H1 (cell line): Measurements from ENCODE around the gene SMDT1.
A peak's percentile ranks its signal among the peaks of the same experiment; 100 is the strongest.

Experiments
- CREB1 ChIP-seq: IDR thresholded peaks from 2 replicates; pipeline ENCODE4 v1.6.1; 2012; ENCODE audit warnings: inconsistent platforms
- EZH2 ChIP-seq: fragments of 200-600 bp; sonication (generic); IDR thresholded peaks from 2 replicates; pipeline ENCODE4 v1.7.1; 2012; ENCODE audit warnings: low read depth, mild to moderate bottlenecking, moderate library complexity, low read length, inconsistent platforms; ENCODE audit not compliant: severe bottlenecking
- GTF2F1 ChIP-seq: IDR thresholded peaks from 2 replicates; pipeline ENCODE4 v1.6.1; 2012; ENCODE audit warnings: low read depth, low read length, improper control_type of control experiment, borderline replicate concordance
- POLR2A ChIP-seq, 2 experiments: IDR thresholded peaks; 1 replicate in 1 of 2; 2 replicates in 1 of 2; pipeline ENCODE4 v1.6.1; 2011; ENCODE audit warnings: low read depth in 2 of 2, low read length in 2 of 2, mild to moderate bottlenecking in 2 of 2; ENCODE audit errors: control extremely low read depth in 1 of 2
- SIN3A ChIP-seq, 2 experiments: IDR thresholded peaks in 1 of 2; conservative IDR thresholded peaks in 1 of 2; 2 replicates each; pipeline ENCODE4 v1.6.1; 2011 to 2012; ENCODE audit warnings: low read length in 2 of 2, improper control_type of control experiment in 1 of 2, low read depth in 1 of 2, mild to moderate bottlenecking in 1 of 2
- TF ChIP-seq, protein P1 (sequence below), 3 experiments: IDR thresholded peaks; 1 replicate in 2 of 3; 2 replicates in 1 of 3; pipeline versions ENCODE4 v1.5.1 to v1.6.1; 2011; ENCODE audit warnings: low read length in 3 of 3, mild to moderate bottlenecking in 3 of 3, inconsistent platforms in 2 of 3, low read depth in 1 of 3, moderate library complexity in 1 of 3; ENCODE audit not compliant: insufficient read depth in 1 of 3; ENCODE audit errors: control extremely low read depth in 1 of 3
- TF ChIP-seq, protein P2 (sequence below): IDR thresholded peaks from 2 replicates; pipeline ENCODE4 v1.6.1; 2012; ENCODE audit warnings: low read length, inconsistent platforms
- TF ChIP-seq, protein P3 (sequence below): IDR thresholded peaks from 2 replicates; pipeline ENCODE4 v1.6.1; 2011; ENCODE audit warnings: low read length, improper control_type of control experiment

DNA sequence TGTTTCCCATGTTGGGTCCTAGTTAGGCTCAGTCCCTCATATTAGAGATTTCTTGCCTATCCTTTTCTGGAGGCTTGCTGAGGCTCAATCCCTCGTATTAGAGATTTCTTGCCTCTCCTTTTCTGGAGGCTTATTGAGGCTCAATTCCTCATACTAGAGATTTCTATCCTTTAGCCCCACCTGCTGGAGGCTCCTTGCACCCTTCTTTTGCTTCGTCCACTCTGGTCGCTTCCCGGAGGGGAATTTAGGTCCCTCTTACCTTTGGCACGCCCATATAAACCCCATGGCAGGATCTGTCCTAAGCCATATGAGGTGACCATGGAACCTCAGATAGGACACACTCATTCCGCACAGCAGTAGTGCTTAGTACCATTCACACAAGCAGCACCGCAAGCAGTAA lies 35.2 kb downstream of the SMDT1 start:
- TF ChIP-seq CREB1 (no peak), GTF2F1 (no peak), POLR2A (IDR thresholded peaks at IDR 0.05; ENCODE audit: control extremely low read depth in 1 of 2, low read depth in 2 of 2, low read length in 2 of 2) (no peak), EZH2 (no peak), SIN3A (conservative IDR thresholded peaks at IDR 0.05 in 1 of 2, IDR thresholded peaks at IDR 0.05 in 1 of 2; ENCODE audit: low read depth in 1 of 2, low read length in 2 of 2) (no peak)
- TF ChIP-seq, protein P1, sequence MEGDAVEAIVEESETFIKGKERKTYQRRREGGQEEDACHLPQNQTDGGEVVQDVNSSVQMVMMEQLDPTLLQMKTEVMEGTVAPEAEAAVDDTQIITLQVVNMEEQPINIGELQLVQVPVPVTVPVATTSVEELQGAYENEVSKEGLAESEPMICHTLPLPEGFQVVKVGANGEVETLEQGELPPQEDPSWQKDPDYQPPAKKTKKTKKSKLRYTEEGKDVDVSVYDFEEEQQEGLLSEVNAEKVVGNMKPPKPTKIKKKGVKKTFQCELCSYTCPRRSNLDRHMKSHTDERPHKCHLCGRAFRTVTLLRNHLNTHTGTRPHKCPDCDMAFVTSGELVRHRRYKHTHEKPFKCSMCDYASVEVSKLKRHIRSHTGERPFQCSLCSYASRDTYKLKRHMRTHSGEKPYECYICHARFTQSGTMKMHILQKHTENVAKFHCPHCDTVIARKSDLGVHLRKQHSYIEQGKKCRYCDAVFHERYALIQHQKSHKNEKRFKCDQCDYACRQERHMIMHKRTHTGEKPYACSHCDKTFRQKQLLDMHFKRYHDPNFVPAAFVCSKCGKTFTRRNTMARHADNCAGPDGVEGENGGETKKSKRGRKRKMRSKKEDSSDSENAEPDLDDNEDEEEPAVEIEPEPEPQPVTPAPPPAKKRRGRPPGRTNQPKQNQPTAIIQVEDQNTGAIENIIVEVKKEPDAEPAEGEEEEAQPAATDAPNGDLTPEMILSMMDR (IDR thresholded peaks at IDR 0.05; ENCODE audit: control extremely low read depth in 1 of 3, insufficient read depth in 1 of 3, low read depth in 1 of 3, low read length in 3 of 3), result peak; percentile 61 to 77 (median 70)
- TF ChIP-seq, protein P2, sequence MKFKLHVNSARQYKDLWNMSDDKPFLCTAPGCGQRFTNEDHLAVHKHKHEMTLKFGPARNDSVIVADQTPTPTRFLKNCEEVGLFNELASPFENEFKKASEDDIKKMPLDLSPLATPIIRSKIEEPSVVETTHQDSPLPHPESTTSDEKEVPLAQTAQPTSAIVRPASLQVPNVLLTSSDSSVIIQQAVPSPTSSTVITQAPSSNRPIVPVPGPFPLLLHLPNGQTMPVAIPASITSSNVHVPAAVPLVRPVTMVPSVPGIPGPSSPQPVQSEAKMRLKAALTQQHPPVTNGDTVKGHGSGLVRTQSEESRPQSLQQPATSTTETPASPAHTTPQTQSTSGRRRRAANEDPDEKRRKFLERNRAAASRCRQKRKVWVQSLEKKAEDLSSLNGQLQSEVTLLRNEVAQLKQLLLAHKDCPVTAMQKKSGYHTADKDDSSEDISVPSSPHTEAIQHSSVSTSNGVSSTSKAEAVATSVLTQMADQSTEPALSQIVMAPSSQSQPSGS, result no peak
- TF ChIP-seq, protein P3, sequence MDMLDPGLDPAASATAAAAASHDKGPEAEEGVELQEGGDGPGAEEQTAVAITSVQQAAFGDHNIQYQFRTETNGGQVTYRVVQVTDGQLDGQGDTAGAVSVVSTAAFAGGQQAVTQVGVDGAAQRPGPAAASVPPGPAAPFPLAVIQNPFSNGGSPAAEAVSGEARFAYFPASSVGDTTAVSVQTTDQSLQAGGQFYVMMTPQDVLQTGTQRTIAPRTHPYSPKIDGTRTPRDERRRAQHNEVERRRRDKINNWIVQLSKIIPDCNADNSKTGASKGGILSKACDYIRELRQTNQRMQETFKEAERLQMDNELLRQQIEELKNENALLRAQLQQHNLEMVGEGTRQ, result no peak
